ENCODE measurements around the gene EHBP1L1.

- no peak for TF ChIP-seq CTCF (IDR thresholded peaks at IDR 0.05; ENCODE audit: insufficient read depth, low read depth, low read length)
- TF ChIP-seq EZH2 (IDR thresholded peaks at IDR 0.05; ENCODE audit: insufficient read depth, low read length), result no peak
Observed at GRCh38 chr11:65572356-65573051, 3.3 kb upstream of the EHBP1L1 start, which contains the start of gene FAM89B.
